GM12878 (cell line): ENCODE results near the gene CEBPG. TPM values are rescaled to one million over a fixed set of nuclear protein-coding genes. Genes with fewer than 3 reads are reported as not detected.

Experiments
- ATAC-seq: fragments of 200-7000 bp; cut with Tn5 transposase; 3 replicates; pipeline ENCODE4 v1.9.1; 2020; ENCODE audit warnings: mild to moderate bottlenecking, moderate library complexity
- BruUV-seq: library from RNA; stranded (reverse); fragments of 400-500 nt; replicated peaks from 2 replicates; lab custom pipeline; 2021; lab: Mats Ljungman, UMichigan
- CTCF ChIA-PET: fragments of 300-600 bp; sonication (Branson Sonifier 250); formaldehyde crosslinking; extraction: SDS; loops from one replicate; lab custom pipeline; 2021; ENCODE audit warnings: inconsistent platforms; lab: Yijun Ruan, JAX
- POLR2A ChIA-PET: fragments of 350-600 bp; formaldehyde crosslinking; extraction: SDS; loops from one replicate; lab custom pipeline; 2021; ENCODE audit warnings: inconsistent platforms; lab: Charles Lee
- RAD21 ChIA-PET: fragments of 300-600 bp; sonication (Branson Sonifier 250); formaldehyde crosslinking; loops from one replicate; lab custom pipeline; 2023; ENCODE audit warnings: antibody characterized with exemption; ENCODE audit not compliant: unreplicated experiment; lab: Charles Lee
- SMC1A ChIA-PET: fragments of 300-600 bp; sonication (Branson Sonifier 250); formaldehyde crosslinking; loops from one replicate; lab custom pipeline; 2023; ENCODE audit not compliant: unreplicated experiment, uncharacterized antibody; lab: Charles Lee
- DNase-seq: peaks from one replicate; pipeline ENCODE4 v3.0.0-alpha.2; 2011; ENCODE audit warnings: low read depth, low spot score
- FAIRE-seq: peaks from 3 replicates; lab custom pipeline; 2011; peaks lifted over from hg19 to GRCh38; lab: Jason Lieb, UNC
- H2AFZ ChIP-seq: 2 replicates; pipeline ENCODE4 v1.6.0; 2011; ENCODE audit warnings: low read depth, low read length, control low read depth; ENCODE audit not compliant: control insufficient read depth
- H3K27ac ChIP-seq: 2 replicates; pipeline ENCODE4 v1.5.1; 2011; ENCODE audit warnings: control low read depth; ENCODE audit not compliant: control insufficient read depth, insufficient read depth
- H3K27me3 ChIP-seq, 2 experiments: replicated peaks in 1 of 2; 2 replicates each; pipeline versions ENCODE4 v1.6.0 to v1.6.1; 2011; ENCODE audit warnings: low read length in 1 of 2; ENCODE audit not compliant: control insufficient read depth in 2 of 2, insufficient read depth in 2 of 2
- H3K36me3 ChIP-seq, 2 experiments: 2 replicates each; pipeline ENCODE4 v1.5.1; 2011; ENCODE audit warnings: low read length in 1 of 2; ENCODE audit not compliant: control insufficient read depth in 2 of 2, insufficient read depth in 2 of 2
- H3K4me1 ChIP-seq: 2 replicates; pipeline ENCODE4 v1.6.1; 2011; ENCODE audit warnings: mild to moderate bottlenecking, low read length, moderate library complexity, mixed read lengths; ENCODE audit not compliant: control insufficient read depth, insufficient read depth
- H3K4me2 ChIP-seq: 2 replicates; pipeline ENCODE4 v1.6.0; 2011; ENCODE audit warnings: control low read depth; ENCODE audit not compliant: control insufficient read depth, insufficient read depth
- H3K4me3 ChIP-seq: fragments of 200-600 bp; sonication (generic); 2 replicates; pipeline ENCODE4 v1.5.1; 2016
- H3K79me2 ChIP-seq: 2 replicates; pipeline ENCODE4 v1.6.0; 2011; ENCODE audit warnings: low read length; ENCODE audit not compliant: control insufficient read depth, insufficient read depth
- H3K9ac ChIP-seq: 2 replicates; pipeline ENCODE4 v1.8.0; 2011; ENCODE audit warnings: low read length, control low read depth, mixed read lengths; ENCODE audit not compliant: control insufficient read depth, insufficient read depth
- H3K9me3 ChIP-seq: replicated peaks from 3 replicates; pipeline ENCODE4 v1.5.1; 2011; ENCODE audit warnings: mild to moderate bottlenecking, low read length; ENCODE audit not compliant: control insufficient read depth, insufficient read depth
- H4K20me1 ChIP-seq: 2 replicates; pipeline ENCODE4 v1.6.0; 2011; ENCODE audit not compliant: control insufficient read depth, insufficient read depth
- CTCF ChIP-seq, 3 experiments: IDR thresholded peaks in 2 of 3; conservative IDR thresholded peaks in 1 of 3; 2 replicates each; pipeline ENCODE4 v1.5.1; 2011; ENCODE audit warnings: low read depth in 3 of 3, low read length in 3 of 3, mild to moderate bottlenecking in 3 of 3, control low read depth in 2 of 3, moderate library complexity in 2 of 3, inconsistent platforms in 1 of 3, mixed read lengths in 1 of 3; ENCODE audit not compliant: control insufficient read depth in 2 of 3, insufficient read depth in 1 of 3; ENCODE audit errors: extremely low read depth in 1 of 3
- FOXK2 ChIP-seq: fragments of 450-650 bp; IDR thresholded peaks from 2 replicates; pipeline ENCODE4 v1.6.1; 2017; ENCODE audit warnings: mild to moderate bottlenecking, moderate library complexity
- HDAC2 ChIP-seq: fragments of 200-600 bp; sonication (generic); IDR thresholded peaks from 2 replicates; pipeline ENCODE4 v1.6.1; 2017
- LARP7 ChIP-seq: fragments of 450-650 bp; IDR thresholded peaks from 2 replicates; pipeline ENCODE4 v1.6.1; 2017; ENCODE audit warnings: mild to moderate bottlenecking
- RAD21 ChIP-seq: IDR thresholded peaks from 2 replicates; pipeline ENCODE4 v1.6.1; 2011; ENCODE audit warnings: mild to moderate bottlenecking, low read depth, low read length, moderate library complexity; ENCODE audit not compliant: insufficient read depth
- RELA ChIP-seq: fragments of 450-650 bp; IDR thresholded peaks from 2 replicates; pipeline ENCODE4 v1.8.0; 2014; ENCODE audit warnings: borderline replicate concordance; ENCODE audit not compliant: partially characterized antibody
- SMC3 ChIP-seq: IDR thresholded peaks from 2 replicates; pipeline ENCODE4 v1.6.1; 2011; ENCODE audit warnings: low read length, improper control_type of control experiment, borderline replicate concordance
- YY1 ChIP-seq: IDR thresholded peaks from 2 replicates; pipeline ENCODE4 v1.6.1; 2011; ENCODE audit warnings: low read depth, mild to moderate bottlenecking, low read length
- ZBTB4 ChIP-seq: fragments of 450-650 bp; formaldehyde crosslinking; IDR thresholded peaks from 2 replicates; pipeline ENCODE4 v1.4.0; 2022; ENCODE audit warnings: mild to moderate bottlenecking, moderate library complexity
- WGBS: methylation state at CpG from one replicate; pipeline ENCODE4 v1.1.6; 2016; ENCODE audit warnings: low lambda C conversion rate; ENCODE audit not compliant: insufficient replicate concordance, insufficient coverage; ENCODE audit errors: missing lambda C conversion rate; 5-methylcytosine and 5-hydroxymethylcytosine counted together
- in situ Hi-C: fragments of 300-500 bp; cut with MboI; formaldehyde crosslinking; loops from 9 replicates; pipeline ENCODE4 v1.14.3; 2018; ENCODE audit warnings: mixed read lengths
- intact Hi-C: fragments of 100-400 bp; cut with micrococcal nuclease; formaldehyde crosslinking; loops from one replicate; pipeline ENCODE4 v1.14.2; 2022; ENCODE audit not compliant: unreplicated experiment
- polyA plus RNA-seq, 11 experiments: library from polyadenylated mRNA; depleted of rRNA in 4 of 11; unstranded in 6 of 11; stranded (reverse) in 5 of 11; fragments of >200 nt; fragmentation: Nextera tagmentation in 4 of 11; fragmentation: Illumina TruSeq in 1 of 11; extraction: Ambion mirVana in 4 of 11; extraction: Trizol in 1 of 11; gene quantifications; 1 replicate in 1 of 11; 2 replicates in 10 of 11; pipeline versions ENCODE4 v1.2.1 to v1.2.3, GENCODE V29; 2011 to 2016; ENCODE audit warnings: inconsistent platforms in 2 of 11, missing spikeins in 2 of 11, low read depth in 1 of 11
- total RNA-seq, 4 experiments: library from RNA; depleted of rRNA in 3 of 4; stranded (reverse); fragments of >200 nt in 3 of 4; fragmentation: Illumina TruSeq in 1 of 4; extraction: Trizol in 1 of 4; gene quantifications; 2 replicates each; pipeline versions ENCODE4 v1.2.1 to v1.2.3, GENCODE V29; 2013 to 2021

CEBPG gene
- total and polyA plus RNA-seq, 10 of the 15 experiments (the other 5 are each of a cell fraction or from before 2014, with no cell fraction given): 5.2 to 22.4 (median 20.0) TPM

DNA sequence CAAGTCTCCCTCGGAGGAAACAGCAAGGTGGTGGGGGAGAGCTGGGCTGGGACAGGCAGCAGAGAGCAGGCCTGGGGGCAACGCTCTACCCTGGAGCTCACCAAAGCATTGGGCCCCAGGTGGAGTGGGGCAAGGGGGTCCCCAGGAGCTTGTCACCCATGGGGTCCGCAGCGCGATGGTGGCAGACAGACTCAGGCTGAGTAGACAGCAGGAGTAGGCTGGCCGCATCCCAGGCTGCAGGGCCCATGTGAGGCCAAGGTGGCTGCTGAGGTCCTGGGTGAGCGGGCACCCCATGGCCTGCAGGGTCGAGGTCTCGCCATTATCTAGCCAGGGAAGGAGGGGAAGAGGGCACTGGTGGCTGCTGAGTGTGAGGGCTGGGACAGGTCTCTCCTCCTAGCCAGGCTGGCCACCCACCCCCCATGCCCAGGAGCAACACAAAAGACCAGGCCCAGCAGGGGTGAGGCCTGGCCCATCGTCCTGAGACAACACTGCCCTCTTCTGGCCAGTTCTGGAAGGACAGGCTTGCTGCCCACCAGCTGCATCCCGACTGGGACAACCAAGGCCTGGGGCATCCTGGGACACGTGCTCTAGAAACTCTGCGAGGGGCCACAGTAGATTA is 33.1 kb downstream of the CEBPG start:
- no peaks in the 10 kb centered on the region for H3K36me3 ChIP-seq
- H3K27me3 ChIP-seq: no peaks in the 10 kb centered on the region
- 0 out of 2 replicates have a peak, but pooled peaks cover 4% of the 10 kb centered on the region for H3K4me1 ChIP-seq
- peak; percentile 94 for ATAC-seq
- SMC1A ChIA-PET: interaction anchor here (0.9 to 1.8 kb wide), 6 partner anchors 25 to 278 kb away, joined by 3 to 8 read pairs (median 4); no protein-coding TSS in a partner anchor
- no peaks in the 10 kb centered on the region for H3K9me3 ChIP-seq
- H4K20me1 ChIP-seq: no peaks in the 10 kb centered on the region; the same call in 1 of the 2 replicates
- CTCF ChIA-PET: interaction anchor here (0.6 to 4.0 kb wide), 19 partner anchors 9 to 431 kb away, joined by 3 to 46 read pairs (median 3); partner anchors contain the start of gene GPATCH1
- POLR2A ChIA-PET: no interaction called here
- peak; percentile 50; the same call in 1 of the 2 replicates for TF ChIP-seq LARP7
- TF ChIP-seq HDAC2: no peak
- TF ChIP-seq RELA: no peak
- TF ChIP-seq FOXK2: no peak
- no peak for TF ChIP-seq ZBTB4 (CRISPR knock-in tag)
- peak; percentile 85 for TF ChIP-seq RAD21
- TF ChIP-seq SMC3: peak; percentile 89
- TF ChIP-seq CTCF (IDR thresholded peaks at IDR 0.05 in 2 of 3, conservative IDR thresholded peaks at IDR 0.05 in 1 of 3; ENCODE audit: control insufficient read depth in 2 of 3, extremely low read depth in 1 of 3, insufficient read depth in 1 of 3, low read depth in 3 of 3, low read length in 3 of 3): peak; percentile 87 to 92 (median 87)
- TF ChIP-seq YY1: 0 out of 2 replicates have a peak, but pooled peaks have one; percentile 38
- no peak overlapping the region for H2AFZ ChIP-seq
- H3K27ac ChIP-seq: no peak overlapping the region
- BruUV-seq: no TSS peak
- intact Hi-C loops (loop anchor here (1.0 to 5.0 kb wide), 3 partner anchors 171 to 279 kb away; no protein-coding TSS in a partner anchor), in situ Hi-C loops (loop anchor here (5.0 kb wide), 1 partner anchor 169 kb away; no protein-coding TSS in a partner anchor)
- no peak overlapping the region for H3K9ac ChIP-seq
- 45% methylated on average over 13 of the region's 13 CpGs for WGBS
- DNase-seq: no peak
- no peak overlapping the region for H3K4me2 ChIP-seq
- H3K79me2 ChIP-seq: no peaks in the 10 kb centered on the region
- RAD21 ChIA-PET: interaction anchor here (0.5 to 1.5 kb wide), 4 partner anchors 164 to 362 kb away, joined by 3 to 8 read pairs (median 5); no protein-coding TSS in a partner anchor
- no peak overlapping the region for H3K4me3 ChIP-seq
- peak; percentile 56 for FAIRE-seq
